Gastroesophageal sphincter (tissue), 4 donors: Measurements from ENCODE around the gene POTEJ. TPM values are rescaled to one million over a fixed set of nuclear protein-coding genes. Genes with fewer than 3 reads are reported as not detected.
"Not testable (repeated sequence)": the region's sequence is repeated elsewhere in the genome, so short reads cannot be mapped to it uniquely, and the experiment has no call there.

ENCODE experiments used
- ATAC-seq: fragments of 150-250 bp; one replicate; pipeline ENCODE4 v1.9.1; 2016; ENCODE audit warnings: mild to moderate bottlenecking, moderate library complexity
- H3K27ac ChIP-seq, 4 donors: fragments of 200-600 bp; sonication (generic) in 3 of 4; 1 replicate in 3 of 4; 2 replicates in 1 of 4; pipeline ENCODE4 v1.5.1; 2016 to 2019
- H3K27me3 ChIP-seq: fragments of 200-600 bp; sonication (generic); one replicate; pipeline ENCODE4 v1.5.1; 2019
- H3K36me3 ChIP-seq, 2 donors: fragments of 200-600 bp; sonication (generic); one replicate each; pipeline ENCODE4 v1.5.1; 2019; ENCODE audit warnings: control low read depth in 1 of 2
- H3K4me1 ChIP-seq, 3 donors: fragments of 200-600 bp; sonication (generic); 1 replicate in 2 of 3; 2 replicates in 1 of 3; pipeline ENCODE4 v1.5.1; 2016 to 2019; ENCODE audit warnings: control low read depth in 2 of 3
- H3K4me3 ChIP-seq, 2 donors: fragments of 200-600 bp; sonication (generic); one replicate each; pipeline ENCODE4 v1.5.1; 2019; ENCODE audit warnings: mild to moderate bottlenecking in 1 of 2, moderate library complexity in 1 of 2
- H3K9me3 ChIP-seq, 3 donors: fragments of 200-600 bp; sonication (generic); one replicate each; pipeline ENCODE4 v1.5.1; 2017 to 2019; ENCODE audit warnings: control low read depth in 2 of 3
- WGBS, 2 donors: methylation state at CpG; one replicate each; pipeline ENCODE4 v1.1.5; 2018; ENCODE audit warnings: low coverage in 1 of 2; 5-methylcytosine and 5-hydroxymethylcytosine counted together
- total RNA-seq, 4 donors: library from RNA; depleted of rRNA; stranded (reverse); fragments of >200 nt; gene quantifications; one replicate each; pipeline ENCODE4 v1.1.0, GENCODE V29; 2016

Gene POTEJ
- not detected for total RNA-seq

DNA sequence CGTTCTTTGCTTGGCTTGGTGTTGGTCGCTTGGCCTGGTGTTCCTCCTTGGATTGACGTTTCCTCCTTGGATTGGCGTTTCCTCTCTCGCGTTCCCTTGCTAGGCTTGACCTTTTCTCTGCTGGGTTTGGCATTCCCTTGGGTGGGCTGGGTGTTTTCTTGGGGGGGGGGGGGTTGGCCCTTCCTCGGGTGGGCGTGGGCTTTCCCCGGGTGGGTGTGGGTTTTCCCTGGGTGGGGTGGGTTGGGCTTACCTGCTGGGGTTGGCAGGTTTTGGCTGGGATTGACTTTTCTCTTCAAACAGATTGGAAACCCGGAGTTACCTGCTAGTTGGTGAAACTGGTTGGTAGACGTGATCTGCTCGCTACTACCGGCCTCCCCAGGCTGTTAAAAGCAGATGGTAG, at the start of gene POTEJ:
Gene POTEJ, plus strand, starts transcription at position 301 of the 400 bp plus-strand sequence. Its CDS starts 93 bp downstream, at position 394.
- H3K9me3 ChIP-seq, ATAC-seq, H3K27ac ChIP-seq, H3K36me3 ChIP-seq, H3K27me3 ChIP-seq, H3K4me1 ChIP-seq, H3K4me3 ChIP-seq: not testable (repeated sequence)
- WGBS, 2 donors = no CpG with 5 or more reads among the region's 13 CpGs

DNA sequence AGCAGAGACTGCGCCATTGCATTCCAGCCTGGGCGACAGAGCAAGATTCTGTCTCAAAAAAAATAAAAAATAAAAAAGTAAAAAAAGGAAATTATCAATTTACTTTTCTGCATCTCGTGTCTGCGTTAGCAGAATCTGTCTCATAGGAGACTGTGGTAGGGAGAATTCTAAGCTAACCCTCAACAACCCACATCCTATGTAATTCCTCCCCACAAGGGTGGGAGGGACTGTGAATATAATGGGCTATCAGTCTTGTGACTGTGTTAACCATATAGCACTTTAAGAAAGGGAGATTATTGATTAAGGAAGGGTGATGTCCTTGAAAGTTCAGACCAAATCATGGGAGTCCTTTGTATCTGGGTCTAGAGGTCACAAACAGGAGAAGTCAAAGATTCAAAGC, 45.1 kb upstream of the POTEJ start:
- H3K4me3 ChIP-seq, ATAC-seq, H3K27me3 ChIP-seq, H3K4me1 ChIP-seq, H3K27ac ChIP-seq, H3K9me3 ChIP-seq, H3K36me3 ChIP-seq: not testable (repeated sequence)
- no CpG with 5 or more reads among the region's 4 CpGs for WGBS, 2 donors

DNA sequence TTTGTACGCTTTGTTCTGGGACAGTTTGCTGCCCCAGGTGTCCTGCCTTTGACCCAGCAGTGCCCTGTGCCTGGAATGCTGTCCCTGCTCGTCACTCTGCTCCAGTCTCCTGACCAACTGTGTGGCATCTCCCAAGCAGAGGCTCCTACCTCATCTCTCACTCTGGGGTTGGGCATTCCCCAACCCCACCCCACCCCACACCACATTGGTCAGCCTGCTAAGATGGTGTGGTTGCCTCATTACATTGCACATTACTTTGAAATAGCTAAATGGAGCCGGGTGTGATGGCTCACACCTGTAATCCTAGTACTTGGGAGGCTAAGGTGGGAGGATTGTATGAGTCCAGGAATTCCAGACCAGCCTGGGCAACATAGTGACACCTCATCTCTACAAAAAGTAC, 39.3 kb upstream of the POTEJ start:
- not testable (repeated sequence) for H3K27me3 ChIP-seq, H3K36me3 ChIP-seq, H3K4me3 ChIP-seq, H3K27ac ChIP-seq, H3K9me3 ChIP-seq, ATAC-seq, H3K4me1 ChIP-seq
- WGBS, 2 donors = no CpG with 5 or more reads among the region's 3 CpGs

DNA sequence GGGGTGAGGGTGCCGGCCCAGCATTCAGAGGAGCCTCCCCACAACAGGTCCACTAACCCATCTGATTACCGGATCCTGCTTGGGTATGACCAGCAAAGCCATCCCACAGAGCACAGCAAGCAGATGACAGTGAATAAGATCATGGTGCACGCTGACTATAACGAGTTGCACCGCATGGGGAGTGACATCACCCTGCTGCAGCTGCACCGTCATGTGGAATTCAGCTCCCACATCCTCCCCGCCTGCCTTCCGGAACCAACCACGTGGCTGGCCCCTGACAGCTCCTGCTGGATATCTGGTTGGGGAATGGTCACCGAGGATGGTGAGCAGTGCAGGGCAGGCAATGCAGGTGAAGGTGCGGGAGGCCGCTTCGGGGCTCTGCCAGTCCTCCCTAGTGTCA, 37.0 kb upstream of the POTEJ start:
- H3K27ac ChIP-seq, H3K9me3 ChIP-seq, H3K27me3 ChIP-seq, H3K4me3 ChIP-seq, H3K4me1 ChIP-seq, ATAC-seq, H3K36me3 ChIP-seq: not testable (repeated sequence)
- WGBS, 2 donors = no CpG with 5 or more reads among the region's 13 CpGs

DNA sequence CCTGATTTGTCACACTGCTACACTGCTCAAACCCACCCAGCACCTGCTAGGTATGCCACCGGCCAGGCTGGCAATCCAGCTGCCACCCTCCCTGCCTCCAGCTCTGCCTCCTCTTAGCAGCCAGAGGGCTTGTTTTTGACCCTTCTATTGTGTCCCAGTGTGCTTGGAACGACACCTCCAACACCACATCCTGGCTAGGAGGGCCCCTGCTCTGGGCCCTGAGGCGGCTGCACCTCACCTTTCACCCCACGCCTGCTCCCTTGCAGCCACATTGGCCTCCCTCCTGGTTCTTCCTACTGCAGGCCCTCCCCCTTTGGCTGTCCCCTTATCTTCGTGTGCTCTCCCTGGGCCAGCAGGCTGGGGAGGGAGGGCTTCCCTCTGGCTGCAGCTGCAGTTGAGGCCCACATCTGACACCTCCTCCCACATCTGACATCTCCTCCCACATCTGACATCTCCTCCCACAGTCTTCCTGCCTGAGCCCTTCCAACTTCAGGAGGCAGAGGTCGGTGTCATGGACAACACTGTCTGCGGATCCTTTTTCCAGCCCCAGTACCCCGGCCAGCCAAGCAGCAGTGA, 34.9 kb upstream of the POTEJ start:
- not testable (repeated sequence) for H3K9me3 ChIP-seq, H3K36me3 ChIP-seq, H3K27me3 ChIP-seq, H3K27ac ChIP-seq, H3K4me3 ChIP-seq, H3K4me1 ChIP-seq
- peak; percentile 13 for ATAC-seq
- WGBS, 2 donors = no CpG with 5 or more reads among the region's 8 CpGs

DNA sequence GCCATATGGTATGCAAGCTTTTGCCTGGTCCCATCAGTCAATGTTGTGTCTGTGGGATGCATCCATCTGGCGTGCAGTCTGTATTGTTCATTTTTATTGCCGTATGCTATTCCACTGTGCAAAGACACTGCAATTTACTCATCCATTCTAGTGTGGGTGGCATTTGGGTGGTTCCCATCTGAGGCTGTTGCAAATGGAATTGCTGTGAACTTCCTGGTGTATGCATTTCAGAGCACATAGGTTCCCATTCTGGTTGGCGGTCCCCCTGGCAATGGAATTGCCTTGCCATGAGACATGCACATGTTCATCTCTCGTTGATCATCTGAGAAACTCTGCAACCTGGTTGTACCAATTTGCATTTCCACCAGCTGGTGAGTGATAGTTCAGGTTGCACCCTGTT, 33.7 kb upstream of the POTEJ start:
- not testable (repeated sequence) for H3K4me1 ChIP-seq, H3K27ac ChIP-seq, H3K9me3 ChIP-seq, H3K27me3 ChIP-seq, H3K36me3 ChIP-seq, H3K4me3 ChIP-seq, ATAC-seq
- WGBS, 2 donors = no CpG with 5 or more reads among the region's 4 CpGs

DNA sequence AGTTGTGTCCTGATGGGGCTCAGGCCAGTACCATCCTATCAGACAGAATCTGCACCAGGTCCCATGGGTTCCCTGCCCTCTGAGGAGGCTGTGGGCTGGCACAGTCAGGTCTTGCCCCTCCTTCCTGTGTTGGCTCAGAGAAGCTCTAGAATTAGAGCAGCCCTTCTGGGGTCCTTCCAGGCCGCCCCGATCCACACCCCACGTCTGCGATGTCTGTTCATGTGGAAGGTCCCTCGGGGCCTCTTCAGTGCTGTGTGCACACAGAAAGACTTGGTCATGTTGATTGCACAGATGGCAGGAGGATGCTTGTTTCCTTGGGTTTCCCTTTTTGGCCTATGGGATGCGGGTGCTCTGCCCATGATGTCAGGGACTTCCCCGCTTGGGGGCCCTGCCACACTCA, 32.1 kb upstream of the POTEJ start:
- no CpG with 5 or more reads among the region's 7 CpGs for WGBS, 2 donors
- H3K4me1 ChIP-seq, H3K27me3 ChIP-seq: not testable (repeated sequence)

DNA sequence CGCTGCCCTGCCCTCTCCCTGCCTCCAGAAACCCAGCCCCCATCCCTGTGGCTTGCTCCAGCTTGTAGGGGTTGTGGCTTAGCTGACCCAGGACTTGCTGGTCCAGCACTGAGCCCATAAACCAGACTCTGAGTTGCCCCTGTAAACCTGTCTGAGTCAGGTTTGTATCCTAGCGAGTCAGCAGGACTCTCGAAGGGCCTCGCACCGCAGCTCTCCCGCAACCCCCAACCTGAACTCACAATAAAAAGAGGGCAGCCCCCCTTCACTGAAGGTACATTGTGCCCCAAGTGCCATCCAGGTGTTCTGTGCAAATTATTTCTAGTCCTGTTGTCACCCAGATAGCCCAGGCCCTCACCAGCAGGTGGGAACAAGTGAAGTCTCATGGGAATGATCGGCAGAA, 29.7 kb upstream of the POTEJ start:
- H3K36me3 ChIP-seq, H3K27ac ChIP-seq, H3K4me3 ChIP-seq, ATAC-seq, H3K4me1 ChIP-seq, H3K27me3 ChIP-seq, H3K9me3 ChIP-seq: not testable (repeated sequence)
- 94% methylated on average over 3 of the region's 7 CpGs; no CpG with 5 or more reads in 1 of the 2 donors for WGBS, 2 donors

More for the DNA sequence above, 32.1 kb upstream of the POTEJ start:
- not testable (repeated sequence) for ATAC-seq, H3K4me3 ChIP-seq, H3K9me3 ChIP-seq, H3K27ac ChIP-seq, H3K36me3 ChIP-seq

DNA sequence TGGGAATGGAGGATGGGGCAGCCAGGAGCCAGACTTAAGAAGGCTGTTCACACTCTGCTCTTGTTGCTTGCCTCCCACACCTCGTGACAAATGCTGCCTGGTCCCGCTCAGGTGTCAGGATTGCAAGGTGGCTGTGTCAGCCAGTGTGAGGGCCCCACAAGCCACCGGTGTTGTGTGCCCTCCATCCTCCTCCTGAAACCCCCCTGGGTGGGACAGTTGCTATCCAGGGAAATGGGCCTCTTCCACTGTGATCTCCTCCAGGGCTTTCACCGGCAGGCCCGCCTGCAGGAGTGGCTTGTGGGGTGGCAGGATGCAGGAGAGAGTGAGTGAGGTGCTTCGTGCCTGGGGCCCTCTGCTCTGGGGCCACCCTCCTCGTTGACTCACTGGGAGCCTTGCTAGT, 28.3 kb upstream of the POTEJ start:
- not testable (repeated sequence) for H3K4me3 ChIP-seq, H3K27me3 ChIP-seq, H3K27ac ChIP-seq, H3K4me1 ChIP-seq, ATAC-seq, H3K9me3 ChIP-seq, H3K36me3 ChIP-seq
- WGBS, 2 donors = no CpG with 5 or more reads among the region's 7 CpGs

DNA sequence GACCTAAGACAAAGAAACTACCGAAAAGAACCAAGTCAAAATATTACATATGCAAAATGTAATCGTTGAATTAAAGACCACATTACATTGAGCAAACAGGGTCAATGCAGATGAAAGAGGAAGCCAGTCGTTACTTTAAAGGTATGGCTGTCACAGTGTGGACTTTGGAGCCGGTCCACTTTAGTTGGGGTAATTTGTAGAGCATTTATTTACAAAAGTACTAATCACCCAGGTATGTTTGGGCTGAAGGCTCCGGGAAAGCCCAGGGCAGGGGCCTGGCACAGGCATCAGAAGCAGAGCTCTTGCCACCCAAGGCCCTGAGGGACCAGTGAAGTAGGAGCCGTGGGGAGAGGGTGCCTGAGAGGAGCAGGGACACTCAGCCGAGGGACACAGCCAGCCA, 27.7 kb upstream of the POTEJ start:
- ATAC-seq, H3K27ac ChIP-seq, H3K9me3 ChIP-seq, H3K4me1 ChIP-seq, H3K27me3 ChIP-seq, H3K36me3 ChIP-seq, H3K4me3 ChIP-seq: not testable (repeated sequence)
- 72% methylated on average over 4 of the region's 7 CpGs; no CpG with 5 or more reads in 1 of the 2 donors for WGBS, 2 donors

DNA sequence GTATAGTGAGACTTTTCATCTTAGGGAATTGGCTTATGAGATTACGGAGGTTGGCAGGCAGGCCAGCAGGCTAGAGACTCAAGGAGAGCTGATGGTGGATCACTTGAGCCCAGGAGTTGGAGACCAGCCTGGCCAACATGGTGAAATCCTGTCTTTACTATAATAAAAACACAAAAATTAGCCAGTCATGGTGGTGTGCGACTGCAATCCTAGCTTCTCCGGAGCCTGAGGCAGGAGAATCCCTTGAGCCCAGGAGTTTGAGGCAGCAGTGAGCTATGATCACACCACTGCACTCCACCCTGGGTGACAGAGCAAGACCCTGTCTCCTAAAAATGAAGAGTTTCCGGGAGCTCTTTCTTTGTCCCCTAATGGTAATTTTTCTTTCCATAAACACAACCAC, 26.5 kb upstream of the POTEJ start:
- H3K9me3 ChIP-seq, ATAC-seq, H3K27ac ChIP-seq, H3K27me3 ChIP-seq, H3K4me3 ChIP-seq, H3K36me3 ChIP-seq, H3K4me1 ChIP-seq: not testable (repeated sequence)
- 83% methylated on average over 1 of the region's 4 CpGs; no CpG with 5 or more reads in 1 of the 2 donors for WGBS, 2 donors

DNA sequence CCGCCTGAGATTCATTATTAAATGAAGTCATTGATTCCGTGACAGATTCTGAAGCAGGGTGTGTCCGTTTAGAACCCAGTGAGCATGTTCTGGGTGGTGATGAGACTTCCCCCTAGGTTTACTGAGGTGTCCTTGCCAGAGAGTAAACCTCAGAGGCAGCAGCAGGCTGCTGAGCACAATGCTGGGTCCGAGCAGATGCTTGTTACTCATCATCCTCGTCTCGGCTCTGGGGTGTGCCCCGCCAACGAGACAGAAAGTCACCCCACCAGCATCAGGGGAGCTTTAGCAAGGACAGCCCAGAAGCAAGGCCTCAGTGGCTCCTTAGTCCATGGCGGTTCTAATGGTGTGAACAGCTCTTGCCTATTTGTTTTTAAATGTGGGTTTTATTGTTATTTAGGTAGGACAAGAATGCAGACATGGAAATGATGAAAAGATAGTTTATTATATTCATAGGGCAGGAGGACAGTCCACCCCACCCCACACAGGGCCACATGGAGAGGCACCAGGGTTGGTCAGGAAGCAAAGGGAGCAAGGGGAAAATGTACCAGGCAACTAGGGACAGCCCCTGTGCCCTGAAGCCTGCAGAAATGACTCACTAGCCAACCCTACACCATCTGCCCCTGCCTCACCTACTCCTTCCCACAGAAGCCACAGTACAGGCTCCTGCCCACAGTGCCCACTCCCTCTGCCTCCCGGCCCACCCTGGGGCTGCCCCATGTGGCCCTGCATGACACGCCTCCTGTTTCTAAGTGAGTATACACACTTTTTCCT, 22.4 kb upstream of the POTEJ start:
- not testable (repeated sequence) for ATAC-seq, H3K9me3 ChIP-seq, H3K4me1 ChIP-seq, H3K36me3 ChIP-seq, H3K27ac ChIP-seq, H3K4me3 ChIP-seq, H3K27me3 ChIP-seq
- no CpG with 5 or more reads among the region's 11 CpGs for WGBS, 2 donors

DNA sequence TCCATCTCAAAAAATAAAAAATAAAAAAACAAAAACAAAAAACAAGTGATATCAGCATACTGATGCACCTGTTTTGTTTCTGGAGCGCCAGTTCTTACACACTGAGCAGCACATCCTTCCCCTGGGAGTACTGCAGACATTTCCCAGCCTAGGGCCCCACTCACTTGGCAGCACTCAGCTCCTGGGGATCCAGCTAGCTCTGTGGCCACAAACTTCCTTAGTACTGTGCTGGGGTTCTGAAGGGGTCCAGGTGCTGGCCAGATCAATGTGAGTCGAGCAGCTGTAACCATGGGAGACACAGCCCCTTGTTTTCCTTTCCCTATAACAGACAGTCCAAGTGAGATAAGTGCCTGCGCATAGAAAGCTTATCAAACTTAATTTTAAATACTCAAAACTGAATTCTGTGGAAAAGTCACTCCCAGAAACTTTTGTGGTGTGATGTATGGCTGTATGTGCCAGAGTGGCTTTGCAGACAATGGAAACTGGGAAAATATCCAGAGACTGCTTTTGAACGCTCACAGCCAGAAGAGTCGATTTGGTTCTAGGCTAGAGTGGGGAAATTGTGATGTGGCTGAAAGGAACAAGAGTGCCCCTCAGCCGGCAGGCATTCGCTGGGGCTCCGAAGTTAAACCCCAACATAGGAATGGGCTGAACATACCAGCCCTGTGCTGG, 20.9 kb upstream of the POTEJ start:
- ATAC-seq, H3K27me3 ChIP-seq, H3K4me3 ChIP-seq, H3K9me3 ChIP-seq, H3K4me1 ChIP-seq, H3K36me3 ChIP-seq, H3K27ac ChIP-seq: not testable (repeated sequence)
- 11 to 21% methylated on average over 4 to 5 of the region's 8 CpGs for WGBS, 2 donors
